GM21367 (cell line): ENCODE measurements around the gene PTPRN2.

ENCODE experiments used
- ATAC-seq: cut with Tn5 transposase; IDR thresholded peaks from one replicate; pipeline ENCODE4 v1.9.1; 2021; ENCODE audit not compliant: unreplicated experiment

Gene PTPRN2

GRCh38 chr7:157585113-157585861, 1002.3 kb downstream of the PTPRN2 start:
- ATAC-seq: no peak

- ATAC-seq: no peak
Observed at GRCh38 chr7:157584420-157584819, 1003.2 kb downstream of the PTPRN2 start.

- no peak for ATAC-seq
Observed at GRCh38 chr7:157581740-157582139, 1005.9 kb downstream of the PTPRN2 start.

- ATAC-seq: no peak
Observed at GRCh38 chr7:157580324-157580723, 1007.3 kb downstream of the PTPRN2 start.

GRCh38 chr7:157579425-157579824, 1008.2 kb downstream of the PTPRN2 start:
- ATAC-seq: no peak

GRCh38 chr7:157577796-157578339, 1009.8 kb downstream of the PTPRN2 start:
- no peak for ATAC-seq

- no peak for ATAC-seq
Observed at GRCh38 chr7:157577061-157577460, 1010.6 kb downstream of the PTPRN2 start.

GRCh38 chr7:157576415-157576814, 1011.2 kb downstream of the PTPRN2 start:
- no peak for ATAC-seq

- no peak for ATAC-seq
Observed at GRCh38 chr7:157575777-157576176, 1011.8 kb downstream of the PTPRN2 start.

- no peak for ATAC-seq
Observed at GRCh38 chr7:157574914-157575586, 1012.6 kb downstream of the PTPRN2 start.

GRCh38 chr7:157574120-157574825, 1013.4 kb downstream of the PTPRN2 start:
- ATAC-seq: no peak

GRCh38 chr7:157573244-157573643, 1014.4 kb downstream of the PTPRN2 start:
- no peak for ATAC-seq

- no peak for ATAC-seq
Observed at GRCh38 chr7:157572622-157573021, 1015.0 kb downstream of the PTPRN2 start.

GRCh38 chr7:157570531-157571200, 1017.0 kb downstream of the PTPRN2 start:
- no peak for ATAC-seq

- no peak for ATAC-seq
Observed at GRCh38 chr7:157569967-157570366, 1017.7 kb downstream of the PTPRN2 start.

- no peak for ATAC-seq
Observed at GRCh38 chr7:157568770-157569584, 1018.6 kb downstream of the PTPRN2 start.

- ATAC-seq: no peak
Observed at GRCh38 chr7:157568106-157568769, 1019.4 kb downstream of the PTPRN2 start.

- ATAC-seq: no peak
Observed at GRCh38 chr7:157567666-157568065, 1020.0 kb downstream of the PTPRN2 start.

GRCh38 chr7:157566631-157567006, 1021.0 kb downstream of the PTPRN2 start:
- no peak for ATAC-seq
